ENCODE measurements around the gene RBM38.
"Not testable (repeated sequence)": the region's sequence is repeated elsewhere in the genome, so short reads cannot be mapped to it uniquely, and the experiment has no call there.

RBM38 gene

GRCh38 chr20:57421253-57422220, 30.3 kb downstream of the RBM38 start:
- no peak for DNase-seq

- no peak for DNase-seq
These were observed 31.1 kb downstream of the RBM38 start for GRCh38 chr20:57422254-57422653.

- DNase-seq, result no peak
These were observed 34.2 kb downstream of the RBM38 start for GRCh38 chr20:57425150-57426013.

GRCh38 chr20:57426271-57426689, 35.1 kb downstream of the RBM38 start:
- no peak for DNase-seq

- no peak for DNase-seq
These were observed 35.6 kb downstream of the RBM38 start for GRCh38 chr20:57426831-57427230.

GRCh38 chr20:57428324-57429158, 37.3 kb downstream of the RBM38 start:
- DNase-seq, result no peak

GRCh38 chr20:57429159-57429496, 37.9 kb downstream of the RBM38 start:
- no peak for DNase-seq

GRCh38 chr20:57429580-57430200, 38.5 kb downstream of the RBM38 start:
- peak; percentile 24 for DNase-seq

GRCh38 chr20:57430201-57430596, 39.0 kb downstream of the RBM38 start:
- not testable (repeated sequence) for DNase-seq

- DNase-seq, result no peak
These were observed 40.3 kb downstream of the RBM38 start for GRCh38 chr20:57431539-57431835.

- DNase-seq, result no peak
These were observed 41.3 kb downstream of the RBM38 start for GRCh38 chr20:57432480-57432861.

- peak; percentile 73 for DNase-seq
These were observed 41.8 kb downstream of the RBM38 start for GRCh38 chr20:57432862-57433491.

- DNase-seq, result no peak
These were observed 42.6 kb downstream of the RBM38 start for GRCh38 chr20:57433657-57434389.

GRCh38 chr20:57434390-57434700, 43.1 kb downstream of the RBM38 start:
- no peak for DNase-seq

- DNase-seq, result no peak
These were observed 43.9 kb downstream of the RBM38 start for GRCh38 chr20:57435105-57435497.

- DNase-seq, result no peak
These were observed 44.5 kb downstream of the RBM38 start for GRCh38 chr20:57435498-57436222.

GRCh38 chr20:57436223-57436545, 45.0 kb downstream of the RBM38 start:
- DNase-seq, result no peak

- DNase-seq, result no peak
These were observed 46.1 kb downstream of the RBM38 start for GRCh38 chr20:57437267-57437666.

- DNase-seq, result no peak
These were observed 46.6 kb downstream of the RBM38 start for GRCh38 chr20:57437672-57438330.

GRCh38 chr20:57438552-57438951, 47.4 kb downstream of the RBM38 start:
- DNase-seq, result no peak

GRCh38 chr20:57439432-57439831, 48.2 kb downstream of the RBM38 start:
- DNase-seq, result no peak

Data from GDM1 (cell line).